DMS 273 (cell line): Measurements from ENCODE around the gene TSPAN13.
A peak's percentile ranks its signal among the peaks of the same experiment; 100 is the strongest.

Source experiments
- DNase-seq: peaks from one replicate; lab custom pipeline; 2025; ENCODE audit not compliant: unreplicated experiment; lab: John Stamatoyannopoulos, UW

Gene TSPAN13

DNA sequence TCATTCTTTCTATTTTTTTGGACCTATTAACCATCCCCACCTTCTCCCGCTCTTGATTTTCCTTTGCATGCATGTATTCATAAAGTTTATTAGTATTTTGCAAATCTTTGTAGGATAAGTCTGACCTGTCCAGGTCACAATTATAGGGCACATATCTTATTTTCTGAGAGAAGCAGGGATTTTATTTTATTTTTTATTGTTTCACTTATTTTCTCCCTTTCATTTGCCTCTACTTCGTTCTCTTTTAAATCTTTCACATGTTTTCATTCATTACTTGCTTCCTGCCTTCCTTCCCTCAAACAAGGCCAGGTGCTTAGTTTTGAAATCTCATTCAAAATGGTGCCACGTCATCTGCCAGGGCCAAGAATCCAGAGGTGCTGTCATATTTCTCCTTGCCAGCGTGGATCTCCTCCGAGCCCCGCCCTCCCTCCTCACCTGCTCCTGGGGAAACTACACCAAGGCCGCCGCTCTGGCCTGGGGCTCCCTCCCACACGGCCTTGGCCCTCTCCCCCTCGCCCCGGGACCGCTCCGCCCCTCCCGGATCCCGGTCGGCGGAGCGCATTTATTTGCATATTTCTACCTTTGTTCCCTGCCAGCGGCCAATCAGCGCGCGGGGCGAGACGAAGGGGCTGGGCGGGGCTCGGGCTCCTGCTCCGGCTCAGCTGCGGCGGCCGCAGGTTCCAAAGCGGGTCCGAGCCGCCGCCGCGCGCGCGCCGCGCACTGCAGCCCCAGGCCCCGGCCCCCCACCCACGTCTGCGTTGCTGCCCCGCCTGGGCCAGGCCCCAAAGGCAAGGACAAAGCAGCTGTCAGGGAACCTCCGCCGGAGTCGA is at the start of gene TSPAN13:
TSS of gene TSPAN13 (plus strand) at position 654 of the 830 bp plus-strand sequence. CDS start 213 bp downstream, outside the sequence.
- DNase-seq, result peak; percentile 98

DNA sequence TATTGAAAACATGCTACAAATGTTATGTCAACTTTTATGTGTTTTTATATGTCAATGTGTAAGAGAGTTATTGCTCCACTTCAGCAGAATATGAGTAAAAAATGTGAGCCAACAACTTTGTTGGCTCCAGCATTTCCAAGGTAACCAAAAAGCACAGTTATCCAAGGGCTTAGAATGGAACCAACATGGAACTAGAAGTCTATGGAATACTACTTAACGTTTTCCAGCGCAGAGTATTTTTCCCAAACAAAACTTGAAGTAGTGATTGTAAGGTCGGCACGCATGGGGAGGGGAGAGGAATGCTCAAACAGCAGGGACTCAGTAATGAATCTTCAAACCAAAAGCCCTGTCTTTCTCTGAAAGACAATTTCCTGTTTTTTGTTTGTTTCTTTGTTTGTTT is 45.0 kb upstream of the TSPAN13 start:
- DNase-seq, result no peak

DNA sequence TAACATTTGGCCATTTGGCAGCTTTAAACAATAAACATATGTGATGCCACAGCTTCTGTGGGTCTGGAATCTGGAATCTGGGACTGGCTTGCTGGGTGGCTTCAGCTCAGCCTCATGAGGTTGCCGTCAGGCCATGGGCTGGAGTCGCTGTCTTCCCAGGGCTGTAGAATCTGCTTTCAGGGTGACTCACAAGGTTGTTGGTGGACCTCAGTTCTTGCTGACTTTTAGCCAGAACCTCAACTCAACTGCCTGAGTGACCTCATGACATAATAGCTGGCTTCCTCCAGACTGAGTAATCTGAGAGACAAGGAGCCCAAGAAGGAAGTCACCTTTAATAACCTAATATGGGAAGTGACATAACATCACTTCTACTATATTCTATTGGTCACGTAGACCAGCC is 44.6 kb upstream of the TSPAN13 start:
- peak; percentile 28 for DNase-seq

DNA sequence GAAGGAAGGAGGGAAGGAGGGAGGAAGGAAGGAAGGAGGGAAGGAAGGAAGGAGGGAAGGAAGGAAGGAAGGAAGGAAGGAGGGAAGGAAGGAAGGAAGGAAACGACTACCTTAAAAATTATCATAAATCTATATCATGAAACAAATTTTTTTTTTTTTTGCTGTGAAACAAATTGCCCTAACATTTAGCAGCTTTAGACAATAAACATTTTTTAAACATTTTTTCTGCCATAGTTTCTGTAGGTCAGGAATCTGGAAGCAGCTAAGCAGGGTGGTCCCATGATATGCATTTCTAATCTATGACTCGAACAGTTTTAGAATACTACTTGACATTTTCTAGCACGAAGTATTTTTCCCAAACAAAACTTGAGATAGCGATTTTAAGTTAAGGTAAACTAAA is 42.9 kb upstream of the TSPAN13 start:
- DNase-seq, result no peak

DNA sequence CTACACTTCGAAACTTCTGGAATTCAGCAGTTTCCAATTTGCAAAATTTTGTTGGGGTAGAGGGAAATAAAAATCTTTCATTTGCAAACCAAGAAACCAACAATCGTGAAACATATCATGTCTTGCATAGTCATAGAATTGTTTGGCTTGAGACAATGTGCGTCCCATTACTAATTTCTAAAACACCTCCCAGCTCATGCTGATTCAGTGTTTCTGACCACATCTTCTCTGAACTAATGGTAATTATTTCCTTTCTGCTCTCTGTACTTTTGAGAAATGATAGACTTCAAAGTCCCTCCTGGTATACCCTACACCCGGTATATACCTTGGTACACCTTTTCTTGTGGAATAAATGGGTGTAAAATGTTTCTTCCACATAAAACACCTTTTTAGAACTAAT is 41.8 kb upstream of the TSPAN13 start:
- no peak for DNase-seq

DNA sequence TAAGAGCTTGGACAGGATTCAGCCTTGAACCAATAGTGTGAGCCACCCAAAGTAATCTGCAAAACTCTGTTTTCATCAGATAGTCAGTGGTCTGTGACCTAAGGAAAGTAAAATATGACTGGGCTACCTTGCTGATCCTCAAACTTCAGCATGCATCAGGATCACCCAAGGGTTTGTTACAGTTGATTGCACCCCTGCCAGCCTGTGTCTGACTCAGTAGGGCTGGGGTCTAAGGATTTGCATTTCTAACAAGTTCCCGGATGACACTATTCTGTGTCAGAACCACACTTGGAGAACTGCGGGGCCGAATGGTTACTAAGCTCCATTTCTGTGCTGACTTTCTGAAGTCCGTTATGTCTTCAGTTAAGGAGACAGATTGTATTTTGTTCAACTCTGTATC is 40.6 kb upstream of the TSPAN13 start:
- DNase-seq, result no peak

DNA sequence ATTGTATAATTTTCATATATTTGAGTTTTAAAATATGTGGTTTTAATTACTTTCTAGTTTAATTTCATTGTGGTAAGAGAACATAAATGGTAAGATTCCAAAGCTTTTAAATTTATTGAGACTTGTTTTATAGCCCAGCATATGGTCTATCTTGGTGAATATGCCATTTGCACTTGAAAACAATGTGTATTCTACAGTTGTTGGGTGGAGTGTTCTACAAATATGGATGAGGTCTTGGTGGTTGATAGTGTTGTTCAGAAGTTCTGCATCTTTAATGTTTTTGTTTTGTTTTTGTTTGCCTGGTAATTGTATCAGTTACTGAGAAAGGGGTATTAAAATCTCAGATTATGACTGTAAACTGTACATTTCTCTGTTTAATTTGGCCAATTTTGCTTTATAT is 37.6 kb upstream of the TSPAN13 start:
- no peak for DNase-seq

DNA sequence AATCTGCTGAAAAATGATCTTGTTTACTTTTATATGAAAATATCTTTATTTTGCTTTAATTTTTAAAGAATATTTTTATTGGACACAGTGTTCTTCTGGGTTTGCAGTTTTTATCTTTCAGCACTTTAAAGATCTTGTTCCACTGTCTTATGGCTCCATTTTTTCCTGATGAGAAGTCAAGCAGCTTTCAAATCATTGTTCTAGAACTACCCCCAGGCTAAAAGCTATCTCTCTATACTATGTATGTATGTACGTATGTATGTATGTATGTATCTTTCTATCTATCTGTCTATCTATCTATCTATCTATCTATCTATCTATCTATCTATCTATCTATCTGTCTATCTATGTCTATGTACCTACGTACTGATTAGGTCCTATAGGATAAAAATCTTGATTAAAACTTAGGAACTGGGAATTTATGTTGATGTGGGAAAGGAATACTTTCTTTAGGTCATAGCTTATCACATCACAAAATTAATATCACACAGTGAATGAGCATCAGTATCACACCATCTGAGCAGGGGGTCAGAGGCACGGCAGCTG is 35.4 kb upstream of the TSPAN13 start:
- DNase-seq, result no peak

DNA sequence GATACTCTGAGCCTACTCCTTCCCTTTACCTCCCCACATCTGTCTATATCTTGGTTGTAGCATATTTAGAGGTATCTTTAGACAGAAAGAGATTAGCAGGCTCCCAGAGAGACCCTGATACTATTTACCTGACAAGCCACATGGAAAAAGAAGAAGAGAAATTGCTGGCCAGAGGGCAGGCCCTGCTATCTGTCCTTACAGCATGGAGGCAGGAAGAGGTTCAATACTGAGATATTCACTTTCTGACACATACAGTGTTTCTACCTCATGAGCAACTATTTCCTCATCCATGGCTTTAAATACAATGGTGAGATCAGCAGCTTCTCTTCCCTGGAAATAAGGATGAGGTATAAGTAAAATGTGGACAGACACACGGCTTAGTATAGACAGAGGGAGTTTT is 33.9 kb upstream of the TSPAN13 start:
- DNase-seq, result no peak

DNA sequence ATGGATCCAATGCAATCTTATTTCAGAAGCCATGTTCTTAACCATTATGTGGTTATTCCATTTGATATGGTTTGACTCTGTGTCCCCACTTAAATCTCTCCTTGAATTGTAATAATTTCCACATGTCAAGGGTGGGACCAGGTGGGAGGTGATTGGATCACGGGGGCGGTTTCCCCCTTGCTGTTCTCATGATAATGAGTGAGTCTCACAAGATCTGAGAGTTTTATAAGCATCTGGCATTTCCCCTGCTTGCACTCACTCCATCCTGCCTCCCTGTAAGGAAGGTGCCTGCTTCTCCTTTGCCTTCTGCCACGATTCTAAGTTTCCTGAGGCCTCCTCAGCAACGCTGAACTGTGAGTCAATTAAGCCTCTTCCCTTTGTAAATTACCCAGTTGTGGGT is 32.0 kb upstream of the TSPAN13 start:
- no peak for DNase-seq

DNA sequence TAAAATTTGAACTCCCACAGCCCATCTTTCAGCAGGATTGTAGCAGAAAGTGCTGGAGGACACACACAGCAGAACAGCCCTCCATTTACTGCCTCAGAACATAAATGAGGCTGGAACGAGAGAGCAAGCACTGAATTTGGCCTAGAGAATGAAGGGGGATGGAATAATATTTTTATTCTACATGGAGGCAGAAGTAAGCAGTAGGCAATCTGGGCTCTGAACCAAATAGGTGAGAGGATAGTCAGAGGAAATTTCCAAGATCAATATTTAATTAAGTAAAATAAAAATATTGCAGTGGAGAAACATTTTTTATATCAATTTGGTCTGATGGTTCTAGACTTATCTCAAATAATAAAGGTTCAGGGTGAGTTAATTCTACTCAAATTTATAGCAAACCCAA is 29.2 kb upstream of the TSPAN13 start:
- no peak for DNase-seq

DNA sequence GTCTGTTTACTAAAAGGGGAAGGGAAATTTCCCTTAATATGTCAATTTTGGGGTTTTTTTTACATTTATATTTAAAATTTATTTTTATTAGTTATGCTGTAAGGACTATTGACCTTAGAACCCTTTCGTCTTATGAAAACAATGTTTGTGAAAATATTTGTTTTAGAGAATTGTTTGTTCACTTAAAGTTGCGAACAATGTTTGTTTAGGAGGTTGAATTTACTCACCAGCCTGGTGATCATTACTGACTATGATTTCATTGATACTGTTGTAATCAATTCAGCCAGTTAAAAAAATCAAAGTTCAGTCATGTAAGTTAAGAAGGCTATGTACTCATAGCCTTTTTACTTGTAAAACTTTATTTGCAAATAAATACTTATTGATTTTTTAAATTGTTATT is 27.4 kb upstream of the TSPAN13 start:
- no peak for DNase-seq

DNA sequence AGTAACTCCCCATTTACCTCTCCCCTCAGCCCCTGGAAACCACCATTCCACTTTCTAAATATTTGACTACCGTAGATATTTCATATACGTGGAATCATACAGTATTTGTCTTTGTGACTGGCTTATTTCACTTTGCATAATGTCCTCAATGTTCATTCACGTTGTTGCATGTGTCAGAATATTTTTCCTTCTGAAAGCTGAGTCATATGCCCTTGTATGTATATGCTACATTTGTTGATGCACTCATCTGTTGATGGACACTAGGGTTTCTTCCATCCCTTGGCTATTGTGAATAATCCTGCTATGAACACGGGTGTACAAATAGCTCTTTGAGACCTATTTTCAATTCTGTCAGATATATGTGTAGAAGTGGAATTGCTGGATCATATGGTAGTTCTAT is 25.8 kb upstream of the TSPAN13 start:
- DNase-seq, result no peak

DNA sequence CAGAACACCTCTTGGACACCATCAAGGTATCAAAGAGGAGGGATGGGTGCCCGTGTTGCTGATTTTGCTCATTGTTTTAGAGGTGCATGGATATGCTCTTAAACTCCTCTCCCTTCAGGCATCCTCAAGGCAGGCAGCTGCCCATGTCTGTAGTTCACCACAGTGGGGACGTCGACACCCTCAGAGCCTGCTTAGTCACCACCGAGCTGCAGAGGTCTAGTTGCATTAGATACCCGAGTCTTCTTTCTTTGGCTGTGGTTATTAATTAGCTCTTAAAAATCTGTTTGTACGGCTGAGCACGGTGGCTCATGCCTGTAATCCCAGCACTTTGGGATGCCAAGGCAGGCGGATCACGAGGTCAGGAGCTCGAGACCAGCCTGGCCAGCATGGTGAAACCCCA is 24.7 kb upstream of the TSPAN13 start:
- no peak for DNase-seq

DNA sequence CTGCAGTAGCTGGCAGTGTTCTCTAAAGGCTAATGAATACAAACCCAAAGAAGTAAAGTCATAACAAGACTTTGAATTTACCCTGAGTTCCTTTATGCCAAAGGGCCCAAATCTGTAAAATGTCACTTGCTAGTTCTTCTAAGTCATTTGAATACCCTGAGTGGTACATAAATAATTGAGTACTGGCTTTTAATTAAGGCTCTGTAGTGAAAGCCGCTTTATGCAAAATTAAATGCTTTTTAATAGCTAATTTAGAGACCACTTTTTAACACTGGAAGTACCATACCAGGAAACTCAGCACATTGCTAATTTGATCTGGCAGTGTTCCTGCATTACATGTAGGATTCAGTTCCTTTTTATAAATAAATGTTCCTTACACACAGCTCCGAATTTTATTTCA is 24.0 kb upstream of the TSPAN13 start:
- no peak for DNase-seq

DNA sequence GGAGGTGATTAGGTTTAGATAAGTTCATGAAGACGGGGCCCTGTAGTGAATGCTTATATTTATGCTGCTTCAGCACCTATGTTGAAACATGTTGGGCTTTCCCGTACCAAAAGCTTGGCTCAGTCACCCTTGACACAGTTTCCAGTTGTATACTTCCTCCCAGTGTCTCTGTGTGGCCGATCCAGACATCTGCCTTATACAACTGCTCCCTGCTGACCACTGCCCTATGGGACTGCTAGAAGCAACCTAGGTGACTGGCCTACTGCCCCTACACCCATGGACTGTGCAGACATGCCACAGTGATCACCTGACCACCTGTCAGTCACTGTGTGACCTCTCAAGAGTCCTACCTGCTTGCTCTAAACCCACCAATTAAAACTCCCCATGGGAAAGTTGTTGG is 22.6 kb upstream of the TSPAN13 start:
- DNase-seq, result no peak

DNA sequence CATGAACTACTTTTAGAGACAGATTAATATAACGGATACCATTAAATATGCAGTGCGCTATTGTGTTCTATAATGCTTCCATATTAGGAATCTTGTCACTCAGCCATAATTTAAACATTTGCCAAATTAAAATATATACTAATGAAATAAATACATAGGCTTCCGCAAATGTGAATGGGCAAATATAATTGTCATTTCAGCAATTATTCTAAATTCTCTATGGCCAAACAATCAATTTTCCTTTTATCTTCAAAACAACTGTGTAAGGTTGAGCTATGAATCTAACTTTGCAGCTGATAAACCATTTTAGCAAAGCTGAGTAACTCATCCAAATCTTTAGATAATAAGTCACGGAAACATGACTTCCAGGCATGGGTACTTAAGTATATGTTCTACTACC is 20.7 kb upstream of the TSPAN13 start:
- no peak for DNase-seq

DNA sequence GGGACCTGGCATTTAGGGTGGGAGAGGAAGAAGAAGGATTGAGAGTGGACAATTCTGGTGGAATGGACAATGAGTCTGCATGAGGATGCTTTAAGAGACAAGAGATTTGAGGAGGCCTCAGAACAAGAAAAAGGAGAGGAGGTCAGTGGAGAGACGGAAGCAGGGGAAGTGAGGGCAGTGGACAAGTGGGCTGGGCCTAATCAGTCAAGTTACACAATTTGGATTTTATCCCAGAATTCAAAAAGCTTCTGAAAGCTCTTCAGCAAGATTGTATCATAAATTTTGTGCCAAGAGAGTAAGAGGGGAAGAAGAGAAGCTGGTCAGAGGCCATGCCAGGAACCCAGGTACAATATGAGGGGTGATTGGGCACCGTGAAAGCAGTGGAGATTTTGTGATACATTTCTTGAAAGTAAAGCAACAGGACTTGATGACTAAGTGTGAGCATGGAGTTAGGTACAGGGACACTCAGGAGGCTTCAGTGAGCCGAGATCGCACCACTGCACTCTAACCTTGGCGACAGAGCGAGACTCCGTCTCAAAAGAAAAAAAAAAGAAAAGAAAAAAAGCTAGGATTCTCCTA is 19.3 kb upstream of the TSPAN13 start:
- DNase-seq, result no peak

DNA sequence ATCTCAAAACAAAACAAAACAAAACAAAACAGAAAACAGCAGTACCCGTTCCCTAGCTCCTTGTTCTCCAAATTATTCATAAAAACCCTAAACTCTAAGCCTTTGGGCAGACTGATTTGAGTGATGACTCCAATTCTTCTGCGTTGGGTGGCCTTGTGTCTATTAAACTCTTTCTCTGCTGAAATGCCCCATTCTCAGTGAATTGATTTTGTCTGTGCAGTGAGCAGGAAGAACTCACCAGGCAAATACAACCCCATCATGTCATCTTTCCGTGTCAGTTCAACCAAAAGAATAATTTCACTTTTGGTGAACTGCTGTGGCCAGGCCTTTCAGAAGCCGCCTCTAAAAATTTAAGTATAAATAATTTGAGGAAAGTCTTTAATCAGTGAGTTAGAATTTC is 18.5 kb upstream of the TSPAN13 start:
- DNase-seq, result no peak

DNA sequence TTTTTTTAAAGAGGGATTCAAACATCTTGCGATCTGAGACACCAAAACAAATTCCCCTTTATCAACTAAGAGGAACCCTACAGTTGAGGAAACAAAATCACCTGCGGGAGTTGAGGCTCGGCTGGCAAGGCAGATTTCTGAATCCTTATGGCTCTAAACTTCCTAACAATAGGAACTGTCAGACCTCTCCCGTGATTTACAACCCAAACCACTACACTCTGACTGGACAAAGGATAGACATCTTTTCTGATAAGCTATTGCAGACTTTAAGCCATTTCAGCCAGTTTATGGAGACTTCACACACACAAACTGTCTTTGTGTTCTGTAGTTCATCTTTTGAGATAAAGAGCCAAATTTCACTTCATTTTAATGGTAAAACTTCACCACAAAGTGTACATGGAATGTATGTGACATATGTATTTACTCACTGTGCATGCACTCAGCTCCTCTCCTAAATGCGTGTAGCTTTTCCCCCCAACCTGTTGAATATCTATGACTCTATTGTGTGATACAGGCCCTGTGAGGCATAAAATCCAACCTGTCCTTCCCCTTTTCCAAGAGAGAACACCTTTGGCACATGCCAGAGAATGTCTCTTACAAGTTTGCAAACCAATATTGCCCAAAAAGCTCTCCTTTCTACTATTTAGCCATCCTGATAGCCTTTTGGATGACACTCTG is 15.4 kb upstream of the TSPAN13 start:
- no peak for DNase-seq

DNA sequence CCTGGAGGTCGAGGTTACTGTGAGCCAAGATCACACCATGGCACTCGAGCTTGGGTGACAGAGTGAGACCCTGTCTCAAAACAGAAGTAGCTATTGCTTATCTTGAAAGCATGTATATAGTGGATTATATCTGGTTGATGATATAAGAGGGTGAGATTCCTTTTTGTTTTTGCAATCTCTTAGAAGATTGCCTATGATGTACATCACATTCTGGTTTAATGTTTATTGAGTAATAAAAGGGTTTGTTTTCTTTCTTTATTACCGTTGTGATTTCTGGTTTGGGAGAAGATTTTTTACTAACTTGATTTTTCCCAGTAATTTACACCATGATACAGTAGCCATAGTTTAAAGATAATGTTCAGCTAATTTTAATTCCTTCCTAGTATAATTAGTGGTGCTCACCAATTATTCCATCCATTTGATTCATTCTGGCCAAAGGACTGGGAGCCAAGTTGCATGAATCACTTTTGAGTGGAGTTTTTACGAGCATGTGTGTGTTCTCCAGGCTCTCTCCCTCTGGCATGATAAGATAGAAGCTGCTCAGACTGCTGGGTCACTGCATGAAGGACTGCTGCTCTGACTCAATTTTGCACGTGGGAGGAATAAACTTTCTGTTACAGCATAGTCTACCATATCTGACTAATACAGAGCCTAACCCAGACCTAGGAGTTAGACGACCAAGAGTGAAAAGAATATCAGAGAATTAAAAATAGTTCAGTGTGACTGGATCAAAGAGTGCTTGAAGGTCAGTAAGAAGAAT is 13.5 kb upstream of the TSPAN13 start:
- DNase-seq, result peak; percentile 42
